ENCODE measurements around the gene HOXB2.

DNA sequence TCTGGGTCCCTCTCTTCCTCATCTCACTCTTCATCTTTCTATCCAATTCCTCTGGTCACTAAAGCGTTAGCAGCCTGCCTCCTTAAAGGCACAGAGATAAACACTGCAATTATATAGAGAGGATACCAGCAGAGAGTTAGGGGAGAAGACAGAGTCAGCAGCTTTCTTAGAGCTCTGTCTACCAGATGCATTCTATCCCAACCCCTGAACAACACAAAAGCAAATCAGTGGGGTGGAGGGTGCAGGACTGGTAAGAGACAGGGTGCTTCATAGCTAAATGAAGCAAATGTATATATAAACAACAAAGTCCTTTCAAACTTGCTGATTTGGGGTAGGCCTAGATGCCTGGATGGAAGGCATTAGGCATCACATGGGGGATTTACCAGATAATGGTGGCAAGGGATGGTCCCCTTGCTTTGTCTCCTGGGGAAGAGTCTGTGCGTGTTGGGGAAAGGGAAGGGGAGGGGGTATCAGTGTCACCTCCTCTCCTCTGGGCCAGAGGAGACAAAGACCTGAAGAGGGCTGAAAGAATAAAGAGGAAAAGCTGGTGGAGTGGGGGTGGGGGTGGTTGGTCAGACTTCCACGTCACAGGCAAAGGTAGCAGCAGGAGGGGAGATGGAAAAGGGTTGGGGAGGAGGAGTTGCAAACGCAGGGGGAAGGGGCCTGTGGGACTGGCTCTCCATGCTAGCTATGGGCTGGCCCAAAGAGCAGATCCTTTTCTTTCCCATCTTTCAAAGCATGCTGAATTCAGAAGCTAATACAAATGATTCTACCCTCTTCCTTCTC is 21.2 kb upstream of the HOXB2 start:
- TF ChIP-seq, protein P1, sequence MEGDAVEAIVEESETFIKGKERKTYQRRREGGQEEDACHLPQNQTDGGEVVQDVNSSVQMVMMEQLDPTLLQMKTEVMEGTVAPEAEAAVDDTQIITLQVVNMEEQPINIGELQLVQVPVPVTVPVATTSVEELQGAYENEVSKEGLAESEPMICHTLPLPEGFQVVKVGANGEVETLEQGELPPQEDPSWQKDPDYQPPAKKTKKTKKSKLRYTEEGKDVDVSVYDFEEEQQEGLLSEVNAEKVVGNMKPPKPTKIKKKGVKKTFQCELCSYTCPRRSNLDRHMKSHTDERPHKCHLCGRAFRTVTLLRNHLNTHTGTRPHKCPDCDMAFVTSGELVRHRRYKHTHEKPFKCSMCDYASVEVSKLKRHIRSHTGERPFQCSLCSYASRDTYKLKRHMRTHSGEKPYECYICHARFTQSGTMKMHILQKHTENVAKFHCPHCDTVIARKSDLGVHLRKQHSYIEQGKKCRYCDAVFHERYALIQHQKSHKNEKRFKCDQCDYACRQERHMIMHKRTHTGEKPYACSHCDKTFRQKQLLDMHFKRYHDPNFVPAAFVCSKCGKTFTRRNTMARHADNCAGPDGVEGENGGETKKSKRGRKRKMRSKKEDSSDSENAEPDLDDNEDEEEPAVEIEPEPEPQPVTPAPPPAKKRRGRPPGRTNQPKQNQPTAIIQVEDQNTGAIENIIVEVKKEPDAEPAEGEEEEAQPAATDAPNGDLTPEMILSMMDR (conservative IDR thresholded peaks at IDR 0.05; ENCODE audit: low read length), result no peak
- TF ChIP-seq EZH2phosphoT487 (IDR thresholded peaks at IDR 0.05; ENCODE audit: borderline replicate concordance), result no peak
